ENCODE measurements around the gene TMEM141.
"Not testable (repeated sequence)": the region's sequence is repeated elsewhere in the genome, so short reads cannot be mapped to it uniquely, and the experiment has no call there.

Gene TMEM141

GRCh38 chr9:136833381-136834048 lies 42.4 kb downstream of the TMEM141 start:
- not testable (repeated sequence) for DNase-seq (ENCODE audit: low read depth in 2 of 2)

- no peak for DNase-seq (ENCODE audit: low read depth in 2 of 2)
These were observed 44.2 kb downstream of the TMEM141 start for GRCh38 chr9:136835162-136835931.

- no peak for DNase-seq (ENCODE audit: low read depth in 2 of 2)
These were observed 45.1 kb downstream of the TMEM141 start for GRCh38 chr9:136835932-136836904.

- DNase-seq (ENCODE audit: low read depth in 2 of 2): no peak
These were observed 46.2 kb downstream of the TMEM141 start for GRCh38 chr9:136837146-136837855.

GRCh38 chr9:136837856-136838277 lies 46.7 kb downstream of the TMEM141 start:
- not testable (repeated sequence) for DNase-seq (ENCODE audit: low read depth in 2 of 2)

- DNase-seq (ENCODE audit: low read depth in 2 of 2): no peak
These were observed 47.4 kb downstream of the TMEM141 start for GRCh38 chr9:136838314-136839228.

GRCh38 chr9:136839229-136840139 lies 48.3 kb downstream of the TMEM141 start:
- DNase-seq (ENCODE audit: low read depth in 2 of 2): no peak

GRCh38 chr9:136840140-136840876 lies 49.2 kb downstream of the TMEM141 start:
- DNase-seq (ENCODE audit: low read depth in 2 of 2): no peak

GRCh38 chr9:136840877-136841645 lies 49.9 kb downstream of the TMEM141 start:
- no peak for DNase-seq (ENCODE audit: low read depth in 2 of 2)

GRCh38 chr9:136841646-136842379 lies 50.7 kb downstream of the TMEM141 start:
- DNase-seq (ENCODE audit: low read depth in 2 of 2): not testable (repeated sequence)

GRCh38 chr9:136842380-136842948 lies 51.3 kb downstream of the TMEM141 start, which contains the start of gene AJM1:
Gene AJM1, plus strand, starts transcription at chr9:136842478. Its CDS starts 1,937 bp downstream, at chr9:136844415.
- DNase-seq (ENCODE audit: low read depth in 2 of 2): peak; percentile 52 to 53

All from stimulated activated CD4-positive, alpha-beta T cell treated with anti-CD3 and anti-CD28 coated beads, Interleukin-1b, Interleukin-23, amount 100 ng/mL, for 1 hour (primary cell).